ENCODE measurements around the gene SYPL1. TPM values are rescaled to one million over a fixed set of nuclear protein-coding genes. Genes with fewer than 3 reads are reported as not detected.

SYPL1 gene
- total RNA-seq, 1 experiment from 2014 or later: 78.0 TPM

GRCh38 chr7:106054971-106055532 is 57.1 kb downstream of the SYPL1 start:
- Histone ChIP-seq H3K4me3 (replicated peaks in 1 of 2; ENCODE audit: low read depth in 1 of 2, low read length in 2 of 2) (no peak overlapping the region), H4K20me1 (ENCODE audit: insufficient read depth) (no peaks in the 10 kb centered on the region), H3K27me3 (ENCODE audit: insufficient read depth, low read length) (no peaks in the 10 kb centered on the region), H3K36me3 (ENCODE audit: control insufficient read depth in 1 of 2, insufficient read depth in 2 of 2, low read length in 2 of 2) (no peaks in the 10 kb centered on the region), H3K9ac (ENCODE audit: low read length) (no peak overlapping the region), H3K4me2 (ENCODE audit: low read length) (no peak overlapping the region), H3K9me2 (ENCODE audit: insufficient read depth) (no peaks in the 10 kb centered on the region), H3K9me3 (ENCODE audit: control insufficient read depth in 1 of 2, insufficient read depth in 1 of 2, low read depth in 1 of 2, low read length in 2 of 2) (no peaks in the 10 kb centered on the region), H3K4me1 (ENCODE audit: control insufficient read depth in 1 of 2, insufficient read depth in 2 of 2, low read length in 2 of 2) (peaks cover 0 to 5% of the 10 kb centered on the region in 2 experiments; a peak in 1 of 4 replicates), H3K27ac (ENCODE audit: low read depth, low read length) (no peak overlapping the region), H2AFZ (ENCODE audit: low read depth, low read length, poor library complexity, severe bottlenecking) (no peak overlapping the region), H3K79me2 (ENCODE audit: insufficient read depth, low read length) (no peaks in the 10 kb centered on the region)
- intact Hi-C loops (cut with micrococcal nuclease): no loop called here
- CTCF ChIA-PET: interaction anchor here (1.9 kb wide), 1 partner anchor 99 kb away, joined by 20 read pairs; no protein-coding TSS in a partner anchor
- POLR2A ChIA-PET: no interaction called here
- no peak for DNase-seq (ENCODE audit: low read depth, low spot score)
- TF ChIP-seq YY1 (IDR thresholded peaks at IDR 0.05; ENCODE audit: extremely low read depth, insufficient replicate concordance, low read depth, low read length) (no peak), POLR2A (IDR thresholded peaks at IDR 0.05; ENCODE audit: borderline replicate concordance, extremely low read depth, insufficient read depth, insufficient read length) (no peak), RAD21 (IDR thresholded peaks at IDR 0.05; ENCODE audit: low read depth) (no peak), SRF (IDR thresholded peaks at IDR 0.05; ENCODE audit: low read depth) (no peak), EGR1 (IDR thresholded peaks at IDR 0.05; ENCODE audit: low read depth) (no peak), TCF7L2 (IDR thresholded peaks at IDR 0.05; ENCODE audit: borderline replicate concordance, extremely low read depth, insufficient read depth, insufficient read length) (no peak), MAX (IDR thresholded peaks at IDR 0.05) (no peak), CBX3 (IDR thresholded peaks at IDR 0.05; ENCODE audit: low read depth) (no peak), EZH2 (IDR thresholded peaks at IDR 0.05) (no peak), ATF3 (IDR thresholded peaks at IDR 0.05) (no peak), ELF1 (IDR thresholded peaks at IDR 0.05; ENCODE audit: borderline replicate concordance, low read depth) (no peak), ZNF274 (IDR thresholded peaks at IDR 0.05; ENCODE audit: low read depth, low read length) (no peak), FOSL1 (IDR thresholded peaks at IDR 0.05; ENCODE audit: low read depth) (no peak), SP1 (IDR thresholded peaks at IDR 0.05; ENCODE audit: low read depth) (no peak), EZH2phosphoT487 (IDR thresholded peaks at IDR 0.05; ENCODE audit: borderline replicate concordance) (no peak), ZFX (IDR thresholded peaks at IDR 0.05) (no peak), JUND (IDR thresholded peaks at IDR 0.05) (no peak)
- TF ChIP-seq, protein P1, sequence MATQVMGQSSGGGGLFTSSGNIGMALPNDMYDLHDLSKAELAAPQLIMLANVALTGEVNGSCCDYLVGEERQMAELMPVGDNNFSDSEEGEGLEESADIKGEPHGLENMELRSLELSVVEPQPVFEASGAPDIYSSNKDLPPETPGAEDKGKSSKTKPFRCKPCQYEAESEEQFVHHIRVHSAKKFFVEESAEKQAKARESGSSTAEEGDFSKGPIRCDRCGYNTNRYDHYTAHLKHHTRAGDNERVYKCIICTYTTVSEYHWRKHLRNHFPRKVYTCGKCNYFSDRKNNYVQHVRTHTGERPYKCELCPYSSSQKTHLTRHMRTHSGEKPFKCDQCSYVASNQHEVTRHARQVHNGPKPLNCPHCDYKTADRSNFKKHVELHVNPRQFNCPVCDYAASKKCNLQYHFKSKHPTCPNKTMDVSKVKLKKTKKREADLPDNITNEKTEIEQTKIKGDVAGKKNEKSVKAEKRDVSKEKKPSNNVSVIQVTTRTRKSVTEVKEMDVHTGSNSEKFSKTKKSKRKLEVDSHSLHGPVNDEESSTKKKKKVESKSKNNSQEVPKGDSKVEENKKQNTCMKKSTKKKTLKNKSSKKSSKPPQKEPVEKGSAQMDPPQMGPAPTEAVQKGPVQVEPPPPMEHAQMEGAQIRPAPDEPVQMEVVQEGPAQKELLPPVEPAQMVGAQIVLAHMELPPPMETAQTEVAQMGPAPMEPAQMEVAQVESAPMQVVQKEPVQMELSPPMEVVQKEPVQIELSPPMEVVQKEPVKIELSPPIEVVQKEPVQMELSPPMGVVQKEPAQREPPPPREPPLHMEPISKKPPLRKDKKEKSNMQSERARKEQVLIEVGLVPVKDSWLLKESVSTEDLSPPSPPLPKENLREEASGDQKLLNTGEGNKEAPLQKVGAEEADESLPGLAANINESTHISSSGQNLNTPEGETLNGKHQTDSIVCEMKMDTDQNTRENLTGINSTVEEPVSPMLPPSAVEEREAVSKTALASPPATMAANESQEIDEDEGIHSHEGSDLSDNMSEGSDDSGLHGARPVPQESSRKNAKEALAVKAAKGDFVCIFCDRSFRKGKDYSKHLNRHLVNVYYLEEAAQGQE (IDR thresholded peaks at IDR 0.05; ENCODE audit: low read depth): no peak
- TF ChIP-seq, protein P2, sequence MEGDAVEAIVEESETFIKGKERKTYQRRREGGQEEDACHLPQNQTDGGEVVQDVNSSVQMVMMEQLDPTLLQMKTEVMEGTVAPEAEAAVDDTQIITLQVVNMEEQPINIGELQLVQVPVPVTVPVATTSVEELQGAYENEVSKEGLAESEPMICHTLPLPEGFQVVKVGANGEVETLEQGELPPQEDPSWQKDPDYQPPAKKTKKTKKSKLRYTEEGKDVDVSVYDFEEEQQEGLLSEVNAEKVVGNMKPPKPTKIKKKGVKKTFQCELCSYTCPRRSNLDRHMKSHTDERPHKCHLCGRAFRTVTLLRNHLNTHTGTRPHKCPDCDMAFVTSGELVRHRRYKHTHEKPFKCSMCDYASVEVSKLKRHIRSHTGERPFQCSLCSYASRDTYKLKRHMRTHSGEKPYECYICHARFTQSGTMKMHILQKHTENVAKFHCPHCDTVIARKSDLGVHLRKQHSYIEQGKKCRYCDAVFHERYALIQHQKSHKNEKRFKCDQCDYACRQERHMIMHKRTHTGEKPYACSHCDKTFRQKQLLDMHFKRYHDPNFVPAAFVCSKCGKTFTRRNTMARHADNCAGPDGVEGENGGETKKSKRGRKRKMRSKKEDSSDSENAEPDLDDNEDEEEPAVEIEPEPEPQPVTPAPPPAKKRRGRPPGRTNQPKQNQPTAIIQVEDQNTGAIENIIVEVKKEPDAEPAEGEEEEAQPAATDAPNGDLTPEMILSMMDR (IDR thresholded peaks at IDR 0.05 in 2 of 3, conservative IDR thresholded peaks at IDR 0.05 in 1 of 3; ENCODE audit: borderline replicate concordance in 1 of 3, insufficient read depth in 1 of 3, low read depth in 2 of 3, low read length in 2 of 3): no peak
- TF ChIP-seq, protein P3, sequence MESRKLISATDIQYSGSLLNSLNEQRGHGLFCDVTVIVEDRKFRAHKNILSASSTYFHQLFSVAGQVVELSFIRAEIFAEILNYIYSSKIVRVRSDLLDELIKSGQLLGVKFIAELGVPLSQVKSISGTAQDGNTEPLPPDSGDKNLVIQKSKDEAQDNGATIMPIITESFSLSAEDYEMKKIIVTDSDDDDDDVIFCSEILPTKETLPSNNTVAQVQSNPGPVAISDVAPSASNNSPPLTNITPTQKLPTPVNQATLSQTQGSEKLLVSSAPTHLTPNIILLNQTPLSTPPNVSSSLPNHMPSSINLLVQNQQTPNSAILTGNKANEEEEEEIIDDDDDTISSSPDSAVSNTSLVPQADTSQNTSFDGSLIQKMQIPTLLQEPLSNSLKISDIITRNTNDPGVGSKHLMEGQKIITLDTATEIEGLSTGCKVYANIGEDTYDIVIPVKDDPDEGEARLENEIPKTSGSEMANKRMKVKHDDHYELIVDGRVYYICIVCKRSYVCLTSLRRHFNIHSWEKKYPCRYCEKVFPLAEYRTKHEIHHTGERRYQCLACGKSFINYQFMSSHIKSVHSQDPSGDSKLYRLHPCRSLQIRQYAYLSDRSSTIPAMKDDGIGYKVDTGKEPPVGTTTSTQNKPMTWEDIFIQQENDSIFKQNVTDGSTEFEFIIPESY (IDR thresholded peaks at IDR 0.05; ENCODE audit: extremely low read depth, insufficient replicate concordance, low read length): no peak
- RAD21 ChIA-PET (ENCODE audit: low non-redundant PET in 1 of 2, low total read pairs in 2 of 2, uncharacterized antibody in 2 of 2, unreplicated experiment in 2 of 2): no interaction called here
- BruUV-seq (replicated peaks): no TSS peak
- ATAC-seq: no peak

All from HCT116 (cell line).